ENCODE measurements around the gene BICC1.

DNA sequence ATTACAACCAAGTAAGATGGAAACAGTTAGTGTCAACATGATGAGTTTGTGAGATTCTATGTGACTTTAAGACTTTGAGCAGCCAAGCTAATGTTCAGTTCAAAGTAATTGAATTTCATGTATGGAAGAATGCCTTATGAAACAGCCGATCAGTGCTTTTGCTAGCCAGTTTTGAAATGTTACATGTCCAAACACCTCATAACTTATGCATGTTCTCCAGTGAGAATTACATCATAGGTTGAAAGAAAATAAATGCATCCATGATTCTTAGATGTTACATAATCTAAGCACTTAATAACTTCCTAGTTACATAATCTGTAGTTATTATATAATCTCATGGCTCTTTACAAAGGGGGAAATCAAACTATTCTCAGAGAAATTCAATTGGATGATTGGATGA lies 211.3 kb downstream of the BICC1 start:
- TF ChIP-seq CTCF (IDR thresholded peaks at IDR 0.05) = no peak
- TF ChIP-seq POLR2A (IDR thresholded peaks at IDR 0.05) = no peak
